OCI-LY3 (cell line): ENCODE measurements around the gene ARMH3.

Source experiments
- EZH2phosphoT487 ChIP-seq: fragments of 200-600 bp; shearing (Covaris generic); IDR thresholded peaks from 2 replicates; pipeline ENCODE4 v1.6.1; 2018; ENCODE audit warnings: antibody characterized with exemption, mixed run types, low read depth
- TF ChIP-seq, protein P1 (sequence below): fragments of 200-600, 300-600 bp; sonication (generic); IDR thresholded peaks from 2 replicates; pipeline ENCODE4 v1.5.1; 2014; ENCODE audit warnings: antibody characterized with exemption, low read length, low read depth

DNA sequence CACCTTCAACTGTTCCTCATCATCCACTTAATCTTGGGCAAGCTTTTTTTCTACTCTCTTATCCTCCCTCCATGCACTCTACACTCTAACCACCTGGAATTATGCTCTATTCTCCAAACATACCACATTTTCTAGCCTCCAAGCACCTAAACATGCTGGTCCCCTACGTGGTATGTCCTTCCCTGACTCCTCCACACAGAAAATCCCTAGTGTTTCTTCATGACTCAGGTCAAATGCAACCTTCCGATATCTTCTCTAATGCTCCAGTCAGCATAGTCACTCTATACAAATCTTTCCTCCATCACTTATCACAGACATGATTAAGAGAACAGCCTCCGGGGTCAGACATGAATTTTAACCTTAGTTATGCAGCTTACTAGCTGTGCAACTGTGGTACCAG lies 68.8 kb downstream of the ARMH3 start:
- TF ChIP-seq, protein P1, sequence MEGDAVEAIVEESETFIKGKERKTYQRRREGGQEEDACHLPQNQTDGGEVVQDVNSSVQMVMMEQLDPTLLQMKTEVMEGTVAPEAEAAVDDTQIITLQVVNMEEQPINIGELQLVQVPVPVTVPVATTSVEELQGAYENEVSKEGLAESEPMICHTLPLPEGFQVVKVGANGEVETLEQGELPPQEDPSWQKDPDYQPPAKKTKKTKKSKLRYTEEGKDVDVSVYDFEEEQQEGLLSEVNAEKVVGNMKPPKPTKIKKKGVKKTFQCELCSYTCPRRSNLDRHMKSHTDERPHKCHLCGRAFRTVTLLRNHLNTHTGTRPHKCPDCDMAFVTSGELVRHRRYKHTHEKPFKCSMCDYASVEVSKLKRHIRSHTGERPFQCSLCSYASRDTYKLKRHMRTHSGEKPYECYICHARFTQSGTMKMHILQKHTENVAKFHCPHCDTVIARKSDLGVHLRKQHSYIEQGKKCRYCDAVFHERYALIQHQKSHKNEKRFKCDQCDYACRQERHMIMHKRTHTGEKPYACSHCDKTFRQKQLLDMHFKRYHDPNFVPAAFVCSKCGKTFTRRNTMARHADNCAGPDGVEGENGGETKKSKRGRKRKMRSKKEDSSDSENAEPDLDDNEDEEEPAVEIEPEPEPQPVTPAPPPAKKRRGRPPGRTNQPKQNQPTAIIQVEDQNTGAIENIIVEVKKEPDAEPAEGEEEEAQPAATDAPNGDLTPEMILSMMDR: no peak
- no peak for TF ChIP-seq EZH2phosphoT487
